GM23338 (cell line): ENCODE results near the gene HLA-DPB1. TPM values are rescaled to one million over a fixed set of nuclear protein-coding genes. Genes with fewer than 3 reads are reported as not detected.

Source experiments
- ATAC-seq: fragments of 200-7000 bp; cut with Tn5 transposase; 3 replicates; pipeline ENCODE4 v1.9.1; 2020
- DNase-seq: peaks from one replicate; pipeline ENCODE4 v3.0.0-alpha.2; 2015; ENCODE audit warnings: low spot score
- H2AFZ ChIP-seq: fragments of 200-600 bp; sonication (generic); 2 replicates; pipeline ENCODE4 v1.8.0; 2016; ENCODE audit warnings: antibody characterized with exemption, mild to moderate bottlenecking, moderate library complexity
- H3F3A ChIP-seq: fragments of 200-600 bp; sonication (generic); replicated peaks from 2 replicates; pipeline ENCODE4 v1.8.0; 2017; ENCODE audit warnings: antibody characterized with exemption, mixed run types, low read depth
- H3K27ac ChIP-seq: fragments of 200-600 bp; sonication (generic); 2 replicates; pipeline ENCODE4 v1.6.1; 2016; ENCODE audit warnings: low read depth
- H3K27me3 ChIP-seq: fragments of 200-600 bp; sonication (generic); 2 replicates; pipeline ENCODE4 v1.8.0; 2016; ENCODE audit warnings: mild to moderate bottlenecking, mixed run types, moderate library complexity; ENCODE audit not compliant: insufficient read depth
- H3K36me3 ChIP-seq: fragments of 200-600 bp; sonication (generic); 2 replicates; pipeline ENCODE4 v1.8.0; 2016; ENCODE audit warnings: mild to moderate bottlenecking; ENCODE audit not compliant: insufficient read depth
- H3K4me1 ChIP-seq: fragments of 200-600 bp; sonication (generic); 2 replicates; pipeline ENCODE4 v1.8.0; 2016; ENCODE audit warnings: mild to moderate bottlenecking, moderate library complexity; ENCODE audit not compliant: insufficient read depth
- H3K4me2 ChIP-seq: fragments of 200-600 bp; sonication (generic); 2 replicates; pipeline ENCODE4 v1.7.1; 2017; ENCODE audit warnings: mixed run types
- H3K4me3 ChIP-seq: fragments of 200-600 bp; sonication (generic); 2 replicates; pipeline ENCODE4 v1.6.1; 2016; ENCODE audit warnings: mixed run types
- H3K79me2 ChIP-seq: fragments of 200-600 bp; sonication (generic); replicated peaks from 2 replicates; pipeline ENCODE4 v1.8.0; 2017; ENCODE audit warnings: mild to moderate bottlenecking; ENCODE audit not compliant: insufficient read depth
- H3K9me2 ChIP-seq: fragments of 200-600 bp; sonication (generic); 2 replicates; pipeline ENCODE4 v1.8.0; 2017; ENCODE audit not compliant: insufficient read depth
- H4K20me1 ChIP-seq: fragments of 200-600 bp; sonication (generic); replicated peaks from 2 replicates; pipeline ENCODE4 v1.8.0; 2017; ENCODE audit warnings: mild to moderate bottlenecking; ENCODE audit not compliant: insufficient read depth
- H3K27ac Mint-ChIP-seq: 2 replicates; pipeline ENCODE4 v1.8.0; 2020; ENCODE audit warnings: inconsistent platforms, mild to moderate bottlenecking, moderate library complexity, mixed read lengths
- H3K27me3 Mint-ChIP-seq: 3 replicates; pipeline ENCODE4 v1.8.0; 2022; ENCODE audit warnings: low read depth, mild to moderate bottlenecking, moderate library complexity, mixed read lengths, inconsistent platforms; ENCODE audit not compliant: insufficient read depth, poor library complexity
- H3K36me3 Mint-ChIP-seq: 3 replicates; pipeline ENCODE4 v1.8.0; 2021; ENCODE audit warnings: low read depth, mild to moderate bottlenecking, inconsistent platforms, moderate library complexity, mixed read lengths
- H3K4me1 Mint-ChIP-seq: 3 replicates; pipeline ENCODE4 v1.8.0; 2020; ENCODE audit warnings: mild to moderate bottlenecking, inconsistent platforms, mixed read lengths
- H3K4me3 Mint-ChIP-seq: 3 replicates; pipeline ENCODE4 v1.8.0; 2021; ENCODE audit warnings: moderate library complexity, mild to moderate bottlenecking, inconsistent platforms, mixed read lengths
- H3K9me3 Mint-ChIP-seq: 3 replicates; pipeline ENCODE4 v1.8.0; 2020; ENCODE audit warnings: moderate library complexity, mild to moderate bottlenecking, inconsistent platforms, mixed read lengths
- CREB1 ChIP-seq: fragments of 250-450 bp; sonication (Bioruptor Pico); IDR thresholded peaks from 2 replicates; pipeline ENCODE4 v1.5.0; 2020; ENCODE audit warnings: low read depth, mild to moderate bottlenecking, moderate library complexity
- CTCF ChIP-seq, 2 experiments: fragments of 200-600 bp in 1 of 2; sonication (generic) in 1 of 2; conservative IDR thresholded peaks; 2 replicates each; pipeline versions ENCODE4 v1.5.1 to v1.6.1; 2016 to 2017; ENCODE audit warnings: antibody characterized with exemption in 2 of 2, low read depth in 2 of 2, mild to moderate bottlenecking in 2 of 2, moderate library complexity in 1 of 2
- ETS1 ChIP-seq: IDR thresholded peaks from 2 replicates; pipeline ENCODE4 v1.6.1; 2016; ENCODE audit warnings: antibody characterized with exemption
- EZH2 ChIP-seq: fragments of 200-600 bp; sonication (generic); IDR thresholded peaks from one replicate; pipeline ENCODE4 v1.8.0; 2017; ENCODE audit warnings: antibody characterized with exemption, mild to moderate bottlenecking, low read depth; ENCODE audit not compliant: unreplicated experiment
- JUNB ChIP-seq: IDR thresholded peaks from one replicate; pipeline ENCODE4 v1.6.1; 2016; ENCODE audit warnings: antibody characterized with exemption; ENCODE audit not compliant: unreplicated experiment
- NANOG ChIP-seq: IDR thresholded peaks from 2 replicates; pipeline ENCODE4 v1.6.1; 2016; ENCODE audit warnings: antibody characterized with exemption, borderline replicate concordance
- REST ChIP-seq: IDR thresholded peaks from one replicate; pipeline ENCODE4 v1.6.1; 2018; ENCODE audit warnings: antibody characterized with exemption; ENCODE audit not compliant: unreplicated experiment
- ZNF114 ChIP-seq: fragments of 250-450 bp; sonication (Bioruptor Pico); IDR thresholded peaks from 2 replicates; pipeline ENCODE4 v1.5.0; 2020; ENCODE audit warnings: mild to moderate bottlenecking, moderate library complexity
- polyA plus RNA-seq: library from polyadenylated mRNA; unstranded; fragments of >200 nt; fragmentation: Nextera tagmentation; extraction: Ambion mirVana; gene quantifications from 2 replicates; pipeline ENCODE4 v1.2.1, GENCODE V29; 2016
- total RNA-seq: library from RNA; depleted of rRNA; stranded (reverse); fragments of >200 nt; shearing (Covaris generic); gene quantifications from 2 replicates; pipeline ENCODE4 v1.2.3, GENCODE V29; 2014
- TF ChIP-seq, protein P1 (sequence below): fragments of 250-450 bp; sonication (Bioruptor Pico); IDR thresholded peaks from 2 replicates; pipeline ENCODE4 v1.5.0; 2020; ENCODE audit warnings: mild to moderate bottlenecking, moderate library complexity

HLA-DPB1 gene
- total and polyA plus RNA-seq, 2 experiments from 2014 or later: 22.0 to 37.6 TPM

DNA sequence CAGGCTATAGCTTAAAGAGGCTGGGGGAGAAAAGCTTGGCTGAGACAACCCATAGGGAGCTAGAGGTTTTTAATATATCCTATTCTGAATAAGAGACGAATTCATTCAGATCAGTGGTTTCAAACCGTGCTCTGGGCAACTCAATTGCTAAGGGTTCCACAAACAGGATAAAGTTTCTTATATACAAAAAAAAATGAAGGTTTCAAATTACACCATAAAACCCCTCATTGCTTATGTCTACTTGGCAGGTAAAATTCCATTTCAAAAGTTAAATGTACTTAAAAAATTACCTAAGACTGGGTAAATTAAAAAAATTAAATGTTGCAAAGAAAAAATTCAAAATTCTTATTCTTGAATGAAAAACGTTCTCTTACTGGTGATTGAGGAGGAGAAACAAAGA lies 2.7 kb downstream of the HLA-DPB1 start (continued):
- TF ChIP-seq, protein P1, sequence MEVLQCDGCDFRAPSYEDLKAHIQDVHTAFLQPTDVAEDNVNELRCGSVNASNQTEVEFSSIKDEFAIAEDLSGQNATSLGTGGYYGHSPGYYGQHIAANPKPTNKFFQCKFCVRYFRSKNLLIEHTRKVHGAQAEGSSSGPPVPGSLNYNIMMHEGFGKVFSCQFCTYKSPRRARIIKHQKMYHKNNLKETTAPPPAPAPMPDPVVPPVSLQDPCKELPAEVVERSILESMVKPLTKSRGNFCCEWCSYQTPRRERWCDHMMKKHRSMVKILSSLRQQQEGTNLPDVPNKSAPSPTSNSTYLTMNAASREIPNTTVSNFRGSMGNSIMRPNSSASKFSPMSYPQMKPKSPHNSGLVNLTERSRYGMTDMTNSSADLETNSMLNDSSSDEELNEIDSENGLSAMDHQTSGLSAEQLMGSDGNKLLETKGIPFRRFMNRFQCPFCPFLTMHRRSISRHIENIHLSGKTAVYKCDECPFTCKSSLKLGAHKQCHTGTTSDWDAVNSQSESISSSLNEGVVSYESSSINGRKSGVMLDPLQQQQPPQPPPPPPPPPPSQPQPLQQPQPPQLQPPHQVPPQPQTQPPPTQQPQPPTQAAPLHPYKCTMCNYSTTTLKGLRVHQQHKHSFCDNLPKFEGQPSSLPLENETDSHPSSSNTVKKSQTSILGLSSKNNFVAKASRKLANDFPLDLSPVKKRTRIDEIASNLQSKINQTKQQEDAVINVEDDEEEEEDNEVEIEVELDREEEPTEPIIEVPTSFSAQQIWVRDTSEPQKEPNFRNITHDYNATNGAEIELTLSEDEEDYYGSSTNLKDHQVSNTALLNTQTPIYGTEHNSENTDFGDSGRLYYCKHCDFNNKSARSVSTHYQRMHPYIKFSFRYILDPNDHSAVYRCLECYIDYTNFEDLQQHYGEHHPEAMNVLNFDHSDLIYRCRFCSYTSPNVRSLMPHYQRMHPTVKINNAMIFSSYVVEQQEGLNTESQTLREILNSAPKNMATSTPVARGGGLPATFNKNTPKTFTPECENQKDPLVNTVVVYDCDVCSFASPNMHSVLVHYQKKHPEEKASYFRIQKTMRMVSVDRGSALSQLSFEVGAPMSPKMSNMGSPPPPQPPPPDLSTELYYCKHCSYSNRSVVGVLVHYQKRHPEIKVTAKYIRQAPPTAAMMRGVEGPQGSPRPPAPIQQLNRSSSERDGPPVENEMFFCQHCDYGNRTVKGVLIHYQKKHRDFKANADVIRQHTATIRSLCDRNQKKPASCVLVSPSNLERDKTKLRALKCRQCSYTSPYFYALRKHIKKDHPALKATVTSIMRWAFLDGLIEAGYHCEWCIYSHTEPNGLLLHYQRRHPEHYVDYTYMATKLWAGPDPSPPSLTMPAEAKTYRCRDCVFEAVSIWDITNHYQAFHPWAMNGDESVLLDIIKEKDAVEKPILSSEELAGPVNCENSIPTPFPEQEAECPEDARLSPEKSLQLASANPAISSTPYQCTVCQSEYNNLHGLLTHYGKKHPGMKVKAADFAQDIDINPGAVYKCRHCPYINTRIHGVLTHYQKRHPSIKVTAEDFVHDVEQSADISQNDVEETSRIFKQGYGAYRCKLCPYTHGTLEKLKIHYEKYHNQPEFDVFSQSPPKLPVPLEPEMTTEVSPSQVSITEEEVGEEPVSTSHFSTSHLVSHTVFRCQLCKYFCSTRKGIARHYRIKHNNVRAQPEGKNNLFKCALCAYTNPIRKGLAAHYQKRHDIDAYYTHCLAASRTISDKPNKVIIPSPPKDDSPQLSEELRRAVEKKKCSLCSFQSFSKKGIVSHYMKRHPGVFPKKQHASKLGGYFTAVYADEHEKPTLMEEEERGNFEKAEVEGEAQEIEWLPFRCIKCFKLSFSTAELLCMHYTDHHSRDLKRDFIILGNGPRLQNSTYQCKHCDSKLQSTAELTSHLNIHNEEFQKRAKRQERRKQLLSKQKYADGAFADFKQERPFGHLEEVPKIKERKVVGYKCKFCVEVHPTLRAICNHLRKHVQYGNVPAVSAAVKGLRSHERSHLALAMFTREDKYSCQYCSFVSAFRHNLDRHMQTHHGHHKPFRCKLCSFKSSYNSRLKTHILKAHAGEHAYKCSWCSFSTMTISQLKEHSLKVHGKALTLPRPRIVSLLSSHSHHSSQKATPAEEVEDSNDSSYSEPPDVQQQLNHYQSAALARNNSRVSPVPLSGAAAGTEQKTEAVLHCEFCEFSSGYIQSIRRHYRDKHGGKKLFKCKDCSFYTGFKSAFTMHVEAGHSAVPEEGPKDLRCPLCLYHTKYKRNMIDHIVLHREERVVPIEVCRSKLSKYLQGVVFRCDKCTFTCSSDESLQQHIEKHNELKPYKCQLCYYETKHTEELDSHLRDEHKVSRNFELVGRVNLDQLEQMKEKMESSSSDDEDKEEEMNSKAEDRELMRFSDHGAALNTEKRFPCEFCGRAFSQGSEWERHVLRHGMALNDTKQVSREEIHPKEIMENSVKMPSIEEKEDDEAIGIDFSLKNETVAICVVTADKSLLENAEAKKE (CRISPR knock-in tag): no peak
- no peak for TF ChIP-seq NANOG
- no peak for TF ChIP-seq JUNB
- no peak for TF ChIP-seq ETS1
- TF ChIP-seq ZNF114 (CRISPR knock-in tag): no peak

DNA sequence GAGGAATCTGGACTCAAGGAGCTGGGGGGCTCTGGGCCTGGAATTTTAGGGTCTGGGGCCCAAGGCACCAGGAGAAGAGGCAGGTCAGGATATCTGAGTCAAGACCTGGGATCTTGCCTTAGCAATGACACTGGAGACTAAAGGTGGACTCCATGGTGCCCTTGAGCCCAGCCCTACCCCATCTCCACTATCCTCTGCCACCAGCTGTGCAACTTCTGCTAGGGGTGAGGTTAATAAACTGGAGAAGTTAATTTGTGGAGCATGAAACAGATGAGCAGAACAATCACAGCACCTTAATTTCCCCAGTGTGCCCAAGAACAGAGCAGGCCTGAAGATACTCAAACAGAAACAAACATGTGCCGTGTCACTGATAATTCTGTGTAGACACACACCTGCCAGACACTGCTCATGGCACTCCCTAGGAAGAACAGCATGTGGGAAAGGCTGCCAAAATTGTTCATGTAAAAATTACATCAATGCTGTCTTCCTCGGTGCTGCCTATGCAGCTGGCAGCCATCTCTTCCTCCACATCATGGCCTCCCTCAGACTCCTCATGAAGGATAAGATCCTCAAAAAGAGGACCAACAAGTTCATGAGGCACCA lies 3.2 kb downstream of the HLA-DPB1 start:
- TF ChIP-seq REST (no peak), CREB1 (CRISPR knock-in tag) (no peak), CTCF (conservative IDR thresholded peaks at IDR 0.05; ENCODE audit: low read depth in 2 of 2) (no peak), EZH2 (no peak), NANOG (no peak), ZNF114 (CRISPR knock-in tag) (no peak)
- H3K4me3 Mint-ChIP-seq: no peak overlapping the region
- no peaks in the 10 kb centered on the region for H3K36me3 ChIP-seq

More for the DNA sequence above, 3.2 kb downstream of the HLA-DPB1 start:
- no peaks in the 10 kb centered on the region for H3K79me2 ChIP-seq
- 0 out of 2 replicates have a peak, but pooled peaks cover 3% of the 10 kb centered on the region for H3F3A ChIP-seq
- H4K20me1 ChIP-seq: no peaks in the 10 kb centered on the region
- no peak overlapping the region for H3K4me3 ChIP-seq
- no peak overlapping the region for H3K27ac ChIP-seq
- peaks cover 4% of the 10 kb centered on the region for H3K36me3 Mint-ChIP-seq
- H3K4me1 ChIP-seq: peaks cover 4% of the 10 kb centered on the region; the same call in 1 of the 2 replicates
- H3K27ac Mint-ChIP-seq: no peak overlapping the region
- H3K27me3 ChIP-seq: peaks cover 5% of the 10 kb centered on the region
- no peak for DNase-seq
- no peak for ATAC-seq
- H3K9me3 Mint-ChIP-seq: no peaks in the 10 kb centered on the region; the same call in 2 of the 3 replicates
- H2AFZ ChIP-seq: no peak overlapping the region
- H3K27me3 Mint-ChIP-seq: peaks cover 13% of the 10 kb centered on the region
- H3K4me1 Mint-ChIP-seq: peaks cover 30% of the 10 kb centered on the region
- H3K4me2 ChIP-seq: no peak overlapping the region
- H3K9me2 ChIP-seq: peaks cover 8% of the 10 kb centered on the region; the same call in 1 of the 2 replicates
